Measurements from ENCODE around the gene GNG14. TPM values are rescaled to one million over a fixed set of nuclear protein-coding genes. Genes with fewer than 3 reads are reported as not detected.

GNG14 gene
- total and polyA plus RNA-seq, 2 donors (not counting 3 experiments of a cell fraction or from before 2014, with no cell fraction given), result not detected

GRCh38 chr19:12666265-12667048 is 21.3 kb upstream of the GNG14 start, which contains the start of the genes MAN2B1 and WDR83:
Gene MAN2B1 (minus strand): TSS chr19:12666742. CDS start chr19:12666701, 41 bp downstream.
Gene WDR83 (plus strand): TSS chr19:12666807. CDS start chr19:12669791, 2,984 bp downstream.
- Histone ChIP-seq H3K9me1 (replicated peaks; ENCODE audit: control insufficient read depth, extremely low read depth, insufficient read depth, low read length) (no peaks in the 10 kb centered on the region), H3K79me2 (ENCODE audit: control insufficient read depth, insufficient read depth, low read length) (peaks cover 16% of the 10 kb centered on the region), H3K27me3 (ENCODE audit: control insufficient read depth in 2 of 2, insufficient read depth in 2 of 2, low read length in 2 of 2) (no peaks in the 10 kb centered on the region), H2AFZ (ENCODE audit: low read depth, low read length) (peak within 1 kb of the TSS; percentile 90), H3K4me3 (replicated peaks in 1 of 3; ENCODE audit: insufficient read depth in 1 of 3, low read depth in 1 of 3, low read length in 3 of 3) (peak within 1 kb of the TSS; percentile 60 to 73 (median 67)), H3K4me1 (ENCODE audit: control insufficient read depth, extremely low read depth, insufficient read depth, low read length) (peaks cover 20% of the 10 kb centered on the region), H3K9me3 (replicated peaks; ENCODE audit: control insufficient read depth, insufficient read depth, low read length) (no peaks in the 10 kb centered on the region), H4K20me1 (replicated peaks; ENCODE audit: control insufficient read depth, extremely low read depth, insufficient read depth, low read length) (no peaks in the 10 kb centered on the region), H3K4me2 (ENCODE audit: insufficient read depth, low read length) (peak within 1 kb of the TSS; percentile 70), H3K36me3 (ENCODE audit: control insufficient read depth in 2 of 2, extremely low read depth in 1 of 2, insufficient read depth in 2 of 2, low read length in 2 of 2) (peaks cover 0 to 3% of the 10 kb centered on the region in 2 experiments), H3K27ac (ENCODE audit: insufficient read depth, low read depth, low read length) (peak within 1 kb of the TSS; percentile 38), H3K9ac (replicated peaks; ENCODE audit: extremely low read depth, insufficient read depth, low read length) (peak within 1 kb of the TSS; percentile 77)
- FAIRE-seq, result peak; percentile 70
- peak; percentile 82 for DNase-seq (ENCODE audit: low read depth, low spot score)
- CTCF ChIA-PET, result interaction anchor here (0.6 to 2.1 kb wide), 8 partner anchors 11 to 743 kb away, joined by 3 to 7 read pairs (median 4); no protein-coding TSS in a partner anchor
- dilution Hi-C loops (cut with MboI; ENCODE audit: extremely low pct_ligation_motif_present, low sequenced_read_pairs) (no loop called here), intact Hi-C loops (cut with micrococcal nuclease) (loop anchor here (2.0 to 5.0 kb wide), 3 partner anchors 26 to 744 kb away; partner anchors contain the start of gene ZNF136)
- BruUV-seq (replicated peaks), result no TSS peak
- POLR2A ChIA-PET, result interaction anchor here (1.2 kb wide), 1 partner anchor 14 kb away, joined by 4 read pairs; no protein-coding TSS in a partner anchor
- TF ChIP-seq EZH2 (IDR thresholded peaks at IDR 0.05; ENCODE audit: borderline replicate concordance, low read depth, low read length, severe bottlenecking), result no peak
- TF ChIP-seq FOS (IDR thresholded peaks at IDR 0.05; ENCODE audit: borderline replicate concordance, insufficient read depth, low read length), result no peak
- TF ChIP-seq POLR2A (IDR thresholded peaks at IDR 0.05; ENCODE audit: low read depth, low read length), result peak; percentile 49
- no peak for TF ChIP-seq GATA2 (IDR thresholded peaks at IDR 0.05; ENCODE audit: insufficient read depth, insufficient read length, low read depth, low read length)
- TF ChIP-seq JUN (IDR thresholded peaks at IDR 0.05; ENCODE audit: borderline replicate concordance, insufficient read depth, insufficient read length, low read depth), result no peak

Measured in endothelial cell of umbilical vein (primary cell).